ENCODE results near the gene ELOA. TPM values are rescaled to one million over a fixed set of nuclear protein-coding genes. Genes with fewer than 3 reads are reported as not detected.

Gene ELOA
- total RNA-seq, 1 experiment from 2014 or later, result 32.4 TPM

- Mint-ChIP-seq H3K36me3 (ENCODE audit: insufficient read depth, unreplicated experiment) (peaks cover 46% of the 10 kb centered on the region), H3K9me3 (ENCODE audit: low read depth, unreplicated experiment) (no peaks in the 10 kb centered on the region), H3K4me1 (ENCODE audit: low read depth, unreplicated experiment) (peaks cover 6% of the 10 kb centered on the region), H3K4me3 (ENCODE audit: low read depth, unreplicated experiment) (no peak overlapping the region), H3K27me3 (ENCODE audit: unreplicated experiment) (no peaks in the 10 kb centered on the region), H3K27ac (ENCODE audit: unreplicated experiment) (no peak overlapping the region)
- CTCF ChIA-PET, result no interaction called here
- DNase-seq, result no peak
- BruUV-seq (replicated peaks), result no TSS peak
- no peak for TF ChIP-seq CTCF (IDR thresholded peaks at IDR 0.05; ENCODE audit: unreplicated experiment)
- intact Hi-C loops (cut with micrococcal nuclease; ENCODE audit: unreplicated experiment), result no loop called here
These were observed 13.4 kb downstream of the ELOA start for GRCh38 chr1:23756676-23757075.

- CTCF ChIA-PET, result no interaction called here
- H3K27me3 Mint-ChIP-seq (ENCODE audit: unreplicated experiment), result no peaks in the 10 kb centered on the region
- no peak for DNase-seq
- H3K36me3 Mint-ChIP-seq (ENCODE audit: insufficient read depth, unreplicated experiment), result peaks cover 44% of the 10 kb centered on the region
- no TSS peak for BruUV-seq (replicated peaks)
- intact Hi-C loops (cut with micrococcal nuclease; ENCODE audit: unreplicated experiment), result no loop called here
- H3K9me3 Mint-ChIP-seq (ENCODE audit: low read depth, unreplicated experiment), result no peaks in the 10 kb centered on the region
- H3K27ac Mint-ChIP-seq (ENCODE audit: unreplicated experiment), result no peak overlapping the region
- TF ChIP-seq CTCF (IDR thresholded peaks at IDR 0.05; ENCODE audit: unreplicated experiment), result no peak
- H3K4me3 Mint-ChIP-seq (ENCODE audit: low read depth, unreplicated experiment), result no peak overlapping the region
- H3K4me1 Mint-ChIP-seq (ENCODE audit: low read depth, unreplicated experiment), result peaks cover 6% of the 10 kb centered on the region
These were observed 14.5 kb downstream of the ELOA start for GRCh38 chr1:23757812-23758211.

GRCh38 chr1:23759277-23759676 is 16.0 kb downstream of the ELOA start:
- no peak for TF ChIP-seq CTCF (IDR thresholded peaks at IDR 0.05; ENCODE audit: unreplicated experiment)
- Mint-ChIP-seq H3K9me3 (ENCODE audit: low read depth, unreplicated experiment) (no peaks in the 10 kb centered on the region), H3K4me3 (ENCODE audit: low read depth, unreplicated experiment) (no peak overlapping the region), H3K27me3 (ENCODE audit: unreplicated experiment) (no peaks in the 10 kb centered on the region), H3K4me1 (ENCODE audit: low read depth, unreplicated experiment) (peaks cover 6% of the 10 kb centered on the region), H3K27ac (ENCODE audit: unreplicated experiment) (no peak overlapping the region), H3K36me3 (ENCODE audit: insufficient read depth, unreplicated experiment) (peaks cover 36% of the 10 kb centered on the region)
- CTCF ChIA-PET, result no interaction called here
- intact Hi-C loops (cut with micrococcal nuclease; ENCODE audit: unreplicated experiment), result no loop called here
- BruUV-seq (replicated peaks), result no TSS peak
- no peak for DNase-seq

GRCh38 chr1:23763041-23763577 is 19.8 kb downstream of the ELOA start:
- peaks cover 17% of the 10 kb centered on the region for H3K36me3 Mint-ChIP-seq (ENCODE audit: insufficient read depth, unreplicated experiment)
- H3K4me3 Mint-ChIP-seq (ENCODE audit: low read depth, unreplicated experiment), result no peak overlapping the region
- CTCF ChIA-PET, result interaction anchor here (0.6 kb wide), 1 partner anchor 26 kb away, joined by 3 read pairs; no protein-coding TSS in a partner anchor
- BruUV-seq (replicated peaks), result no TSS peak
- intact Hi-C loops (cut with micrococcal nuclease; ENCODE audit: unreplicated experiment), result no loop called here
- H3K4me1 Mint-ChIP-seq (ENCODE audit: low read depth, unreplicated experiment), result no peaks in the 10 kb centered on the region
- H3K27ac Mint-ChIP-seq (ENCODE audit: unreplicated experiment), result no peak overlapping the region
- no peak for TF ChIP-seq CTCF (IDR thresholded peaks at IDR 0.05; ENCODE audit: unreplicated experiment)
- no peaks in the 10 kb centered on the region for H3K27me3 Mint-ChIP-seq (ENCODE audit: unreplicated experiment)
- no peak for DNase-seq
- no peaks in the 10 kb centered on the region for H3K9me3 Mint-ChIP-seq (ENCODE audit: low read depth, unreplicated experiment)

All from Calu3 (cell line).